Measurements from ENCODE around the gene PLP1. TPM values are rescaled to one million over a fixed set of nuclear protein-coding genes. Genes with fewer than 3 reads are reported as not detected.

The PLP1 gene
- total RNA-seq, 1 experiment from 2014 or later = 3.4 TPM

DNA sequence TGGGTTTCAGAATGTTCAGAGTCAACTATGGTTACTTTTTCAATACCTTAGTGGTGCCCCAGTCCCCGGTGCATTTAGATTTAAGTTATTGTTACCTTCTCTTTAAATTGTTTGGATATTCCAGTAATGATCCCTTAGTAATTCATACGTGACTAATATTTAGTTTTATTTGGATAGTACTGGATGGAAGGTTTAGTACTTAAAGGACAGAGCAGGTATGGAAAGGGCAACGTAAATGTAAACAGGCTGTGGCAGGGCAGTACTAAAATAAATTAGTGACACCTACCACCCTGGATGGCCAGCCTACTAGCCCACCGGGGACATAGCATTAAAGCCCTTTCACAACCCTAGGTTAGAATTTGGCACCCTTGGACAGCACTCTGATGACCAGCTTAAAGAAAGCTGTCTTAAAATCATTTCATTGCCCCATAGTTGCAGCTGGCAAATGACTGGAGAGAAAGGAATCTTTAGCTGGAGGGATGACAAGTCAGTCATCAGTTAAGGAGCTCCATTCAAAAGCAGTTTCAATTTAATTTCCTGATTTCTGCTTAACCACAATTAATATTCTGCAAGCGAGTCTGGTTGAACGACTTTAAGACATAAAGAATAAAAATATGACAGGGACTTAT is 16.4 kb downstream of the PLP1 start:
- Histone ChIP-seq H3K27me3 (replicated peaks; ENCODE audit: control insufficient read depth, insufficient read depth, low read length) (no peaks in the 10 kb centered on the region), H3K36me3 (ENCODE audit: control insufficient read depth, insufficient read depth, low read length) (no peaks in the 10 kb centered on the region), H3K9me3 (no peaks in the 10 kb centered on the region), H3K4me3 (ENCODE audit: low read depth, low read length) (no peak overlapping the region), H3K4me1 (no peaks in the 10 kb centered on the region)
- Mint-ChIP-seq H3K4me1 (ENCODE audit: low read depth, unreplicated experiment) (no peaks in the 10 kb centered on the region), H3K36me3 (ENCODE audit: insufficient read depth, unreplicated experiment) (no peaks in the 10 kb centered on the region), H3K27me3 (ENCODE audit: insufficient read depth, unreplicated experiment) (no peaks in the 10 kb centered on the region), H3K9me3 (ENCODE audit: unreplicated experiment) (no peaks in the 10 kb centered on the region), H3K27ac (ENCODE audit: unreplicated experiment) (no peak overlapping the region), H3K4me3 (ENCODE audit: unreplicated experiment) (no peak overlapping the region)
- DNase-seq = no peak
- ChIA-PET CTCF (no interaction called here), POLR2A (no interaction called here)
- BruUV-seq (replicated peaks) = no TSS peak
- intact Hi-C loops (cut with micrococcal nuclease; ENCODE audit: unreplicated experiment) = no loop called here
- TF ChIP-seq, protein P1, sequence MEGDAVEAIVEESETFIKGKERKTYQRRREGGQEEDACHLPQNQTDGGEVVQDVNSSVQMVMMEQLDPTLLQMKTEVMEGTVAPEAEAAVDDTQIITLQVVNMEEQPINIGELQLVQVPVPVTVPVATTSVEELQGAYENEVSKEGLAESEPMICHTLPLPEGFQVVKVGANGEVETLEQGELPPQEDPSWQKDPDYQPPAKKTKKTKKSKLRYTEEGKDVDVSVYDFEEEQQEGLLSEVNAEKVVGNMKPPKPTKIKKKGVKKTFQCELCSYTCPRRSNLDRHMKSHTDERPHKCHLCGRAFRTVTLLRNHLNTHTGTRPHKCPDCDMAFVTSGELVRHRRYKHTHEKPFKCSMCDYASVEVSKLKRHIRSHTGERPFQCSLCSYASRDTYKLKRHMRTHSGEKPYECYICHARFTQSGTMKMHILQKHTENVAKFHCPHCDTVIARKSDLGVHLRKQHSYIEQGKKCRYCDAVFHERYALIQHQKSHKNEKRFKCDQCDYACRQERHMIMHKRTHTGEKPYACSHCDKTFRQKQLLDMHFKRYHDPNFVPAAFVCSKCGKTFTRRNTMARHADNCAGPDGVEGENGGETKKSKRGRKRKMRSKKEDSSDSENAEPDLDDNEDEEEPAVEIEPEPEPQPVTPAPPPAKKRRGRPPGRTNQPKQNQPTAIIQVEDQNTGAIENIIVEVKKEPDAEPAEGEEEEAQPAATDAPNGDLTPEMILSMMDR (IDR thresholded peaks at IDR 0.05; ENCODE audit: insufficient read depth in 1 of 2, low read depth in 1 of 2, low read length in 1 of 2, severe bottlenecking in 1 of 2, unreplicated experiment in 1 of 2) = no peak

DNA sequence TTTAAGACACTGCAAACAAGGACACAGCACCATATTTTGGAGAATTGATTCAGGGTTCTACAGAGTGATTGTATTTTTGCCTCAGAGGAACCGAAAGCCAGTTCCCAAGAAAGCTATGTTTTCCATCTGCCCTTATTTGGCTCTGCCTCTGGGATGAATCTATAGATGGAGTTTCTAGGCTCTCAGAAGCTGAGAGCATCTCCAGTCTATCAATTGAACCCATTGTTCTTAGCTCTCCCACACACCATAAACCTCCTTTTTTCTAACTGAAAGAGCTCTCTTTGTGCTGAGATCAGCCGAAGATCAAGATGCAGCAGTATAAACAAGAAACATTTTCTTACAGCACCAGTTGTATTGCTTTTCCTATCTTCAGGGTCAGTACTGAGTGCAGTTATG is 16.9 kb downstream of the PLP1 start:
- no peaks in the 10 kb centered on the region for H3K9me3 Mint-ChIP-seq (ENCODE audit: unreplicated experiment)
- H3K27ac Mint-ChIP-seq (ENCODE audit: unreplicated experiment) = no peak overlapping the region
- no peaks in the 10 kb centered on the region for H3K36me3 Mint-ChIP-seq (ENCODE audit: insufficient read depth, unreplicated experiment)
- ChIA-PET POLR2A (no interaction called here), CTCF (no interaction called here)
- Histone ChIP-seq H3K36me3 (ENCODE audit: control insufficient read depth, insufficient read depth, low read length) (no peaks in the 10 kb centered on the region), H3K4me1 (no peaks in the 10 kb centered on the region), H3K4me3 (ENCODE audit: low read depth, low read length) (no peak overlapping the region), H3K27me3 (replicated peaks; ENCODE audit: control insufficient read depth, insufficient read depth, low read length) (no peaks in the 10 kb centered on the region), H3K9me3 (no peaks in the 10 kb centered on the region)
- intact Hi-C loops (cut with micrococcal nuclease; ENCODE audit: unreplicated experiment) = no loop called here
- no TSS peak for BruUV-seq (replicated peaks)
- no peaks in the 10 kb centered on the region for H3K27me3 Mint-ChIP-seq (ENCODE audit: insufficient read depth, unreplicated experiment)
- H3K4me3 Mint-ChIP-seq (ENCODE audit: unreplicated experiment) = no peak overlapping the region
- TF ChIP-seq, protein P1 (IDR thresholded peaks at IDR 0.05; ENCODE audit: insufficient read depth in 1 of 2, low read depth in 1 of 2, low read length in 1 of 2, severe bottlenecking in 1 of 2, unreplicated experiment in 1 of 2) = no peak
- DNase-seq = no peak
- no peaks in the 10 kb centered on the region for H3K4me1 Mint-ChIP-seq (ENCODE audit: low read depth, unreplicated experiment)

DNA sequence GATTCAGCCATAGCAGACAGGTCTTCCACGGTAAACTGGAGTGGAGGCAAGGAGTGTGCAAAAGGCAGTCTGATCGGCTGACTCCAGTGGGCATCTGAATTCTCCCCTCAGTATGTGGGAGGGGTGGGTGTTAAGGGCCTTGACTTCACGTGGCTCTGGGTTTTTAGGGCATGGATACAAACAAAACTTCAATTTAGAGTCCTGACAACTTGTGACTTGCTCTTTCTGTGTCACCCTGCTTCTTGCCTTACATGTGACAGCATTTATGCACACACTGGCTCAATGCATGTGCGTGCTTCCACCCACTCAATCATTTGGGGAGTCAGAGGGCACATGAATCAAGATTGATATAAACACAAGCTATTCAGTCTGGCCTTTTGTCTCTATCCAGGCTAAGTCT is 17.5 kb downstream of the PLP1 start:
- no peaks in the 10 kb centered on the region for H3K9me3 ChIP-seq
- BruUV-seq (replicated peaks) = no TSS peak
- no peak for DNase-seq
- no peaks in the 10 kb centered on the region for H3K36me3 Mint-ChIP-seq (ENCODE audit: insufficient read depth, unreplicated experiment)
- no peak overlapping the region for H3K27ac Mint-ChIP-seq (ENCODE audit: unreplicated experiment)
- H3K4me1 ChIP-seq = no peaks in the 10 kb centered on the region
- POLR2A ChIA-PET = no interaction called here
- CTCF ChIA-PET = no interaction called here
- TF ChIP-seq, protein P1 (IDR thresholded peaks at IDR 0.05; ENCODE audit: insufficient read depth in 1 of 2, low read depth in 1 of 2, low read length in 1 of 2, severe bottlenecking in 1 of 2, unreplicated experiment in 1 of 2) = no peak
- H3K36me3 ChIP-seq (ENCODE audit: control insufficient read depth, insufficient read depth, low read length) = no peaks in the 10 kb centered on the region
- intact Hi-C loops (cut with micrococcal nuclease; ENCODE audit: unreplicated experiment) = no loop called here
- H3K4me3 Mint-ChIP-seq (ENCODE audit: unreplicated experiment) = no peak overlapping the region
- no peaks in the 10 kb centered on the region for H3K4me1 Mint-ChIP-seq (ENCODE audit: low read depth, unreplicated experiment)
- no peaks in the 10 kb centered on the region for H3K27me3 Mint-ChIP-seq (ENCODE audit: insufficient read depth, unreplicated experiment)
- no peaks in the 10 kb centered on the region for H3K9me3 Mint-ChIP-seq (ENCODE audit: unreplicated experiment)
- no peak overlapping the region for H3K4me3 ChIP-seq (ENCODE audit: low read depth, low read length)
- no peaks in the 10 kb centered on the region for H3K27me3 ChIP-seq (replicated peaks; ENCODE audit: control insufficient read depth, insufficient read depth, low read length)

Measured in Caco-2 (cell line).